Suprapubic skin (tissue), 4 donors: ENCODE results near the gene CDC42EP5.

Source experiments
- CTCF ChIP-seq, 2 donors: fragments of 200-600 bp in 1 of 2; fragments of 450-650 bp in 1 of 2; sonication (generic) in 1 of 2; IDR thresholded peaks; one replicate each; pipeline ENCODE4 v1.5.1; 2016 to 2019; ENCODE audit warnings: antibody characterized with exemption in 2 of 2, mild to moderate bottlenecking in 1 of 2, moderate library complexity in 1 of 2
- EP300 ChIP-seq: sonication (generic); formaldehyde crosslinking; IDR thresholded peaks from one replicate; pipeline ENCODE4 v1.6.1; 2017; ENCODE audit warnings: antibody characterized with exemption
- POLR2A ChIP-seq, 2 donors: fragments of 450-650 bp; IDR thresholded peaks; one replicate each; pipeline ENCODE4 v1.6.1; 2017; ENCODE audit warnings: antibody characterized with exemption in 2 of 2, mild to moderate bottlenecking in 2 of 2, moderate library complexity in 2 of 2
- POLR2AphosphoS5 ChIP-seq, 3 donors: sonication (generic); formaldehyde crosslinking; IDR thresholded peaks; one replicate each; pipeline ENCODE4 v1.6.1; 2017; ENCODE audit warnings: antibody characterized with exemption in 3 of 3

- TF ChIP-seq CTCF (IDR thresholded peaks at IDR 0.05), result no peak
- no peak for TF ChIP-seq POLR2A (IDR thresholded peaks at IDR 0.05)
- no peak for TF ChIP-seq POLR2AphosphoS5 (IDR thresholded peaks at IDR 0.05)
- no peak for TF ChIP-seq EP300
These were observed 21.0 kb upstream of the CDC42EP5 start for GRCh38 chr19:54493967-54494585.
